GM12892 (cell line): Measurements from ENCODE around the gene MLF1.

Source experiments
- POLR2A ChIP-seq: IDR thresholded peaks from 2 replicates; pipeline ENCODE4 v1.6.1; 2011; ENCODE audit warnings: low read depth, low read length, control low read depth
- POLR2AphosphoS5 ChIP-seq: IDR thresholded peaks from 2 replicates; pipeline ENCODE4 v1.6.1; 2011; ENCODE audit warnings: low read depth, low read length, control low read depth
- TAF1 ChIP-seq: IDR thresholded peaks from 2 replicates; pipeline ENCODE4 v1.6.1; 2011; ENCODE audit warnings: low read depth, mild to moderate bottlenecking, control low read depth, low read length, borderline replicate concordance

DNA sequence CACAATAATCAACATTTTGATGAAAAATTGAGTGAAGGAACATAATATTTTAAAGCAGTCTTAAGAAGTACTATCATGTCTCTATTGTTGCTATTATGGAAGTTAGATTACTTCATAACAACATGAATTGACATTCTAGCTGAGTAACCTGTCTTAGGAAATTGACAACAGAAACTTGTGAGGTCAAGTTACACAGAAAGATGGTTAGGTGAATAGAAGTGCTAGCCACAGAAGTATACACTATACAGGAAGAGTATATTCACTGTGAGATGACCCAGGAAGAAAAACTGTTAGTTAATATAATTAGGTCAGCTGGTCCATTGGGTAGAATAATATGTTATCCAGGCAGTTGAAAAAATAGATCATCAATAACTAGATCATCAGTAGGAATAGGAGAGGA is 31.2 kb downstream of the MLF1 start:
- TF ChIP-seq POLR2A (no peak), POLR2AphosphoS5 (no peak), TAF1 (no peak)
